ENCODE data around the gene TRAF3.

Gene TRAF3

DNA sequence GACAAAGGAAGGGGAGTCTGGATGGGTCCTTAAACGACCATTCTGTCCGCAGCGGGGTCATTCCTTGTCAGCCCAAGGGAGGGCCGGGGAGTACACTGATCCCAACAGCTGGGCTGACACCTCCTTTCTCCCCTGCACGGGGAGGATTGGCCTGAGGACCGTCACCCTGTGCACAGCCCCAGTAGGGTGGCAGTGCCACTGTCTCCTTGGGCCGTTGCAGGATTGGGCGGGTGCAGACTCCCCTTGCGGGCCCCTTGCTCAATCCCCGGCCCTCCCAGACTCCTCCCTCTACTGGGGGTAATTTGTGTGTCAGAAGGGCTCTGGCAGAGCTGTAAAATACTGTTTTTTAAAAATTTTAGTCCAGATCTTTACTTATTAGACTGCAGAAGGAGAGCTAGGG lies 132.7 kb downstream of the TRAF3 start:
- H3K4me1 ChIP-seq (ENCODE audit: insufficient read depth, low read length), result no peaks in the 10 kb centered on the region
- ATAC-seq (ENCODE audit: insufficient read depth, low read depth), result no peak
- peaks cover 37% of the 10 kb centered on the region for H3K36me3 ChIP-seq (ENCODE audit: insufficient read depth, low read length)
- H3K4me3 ChIP-seq (ENCODE audit: low read depth in 1 of 2, low read length in 2 of 2), result no peak overlapping the region
- TF ChIP-seq, protein P1, sequence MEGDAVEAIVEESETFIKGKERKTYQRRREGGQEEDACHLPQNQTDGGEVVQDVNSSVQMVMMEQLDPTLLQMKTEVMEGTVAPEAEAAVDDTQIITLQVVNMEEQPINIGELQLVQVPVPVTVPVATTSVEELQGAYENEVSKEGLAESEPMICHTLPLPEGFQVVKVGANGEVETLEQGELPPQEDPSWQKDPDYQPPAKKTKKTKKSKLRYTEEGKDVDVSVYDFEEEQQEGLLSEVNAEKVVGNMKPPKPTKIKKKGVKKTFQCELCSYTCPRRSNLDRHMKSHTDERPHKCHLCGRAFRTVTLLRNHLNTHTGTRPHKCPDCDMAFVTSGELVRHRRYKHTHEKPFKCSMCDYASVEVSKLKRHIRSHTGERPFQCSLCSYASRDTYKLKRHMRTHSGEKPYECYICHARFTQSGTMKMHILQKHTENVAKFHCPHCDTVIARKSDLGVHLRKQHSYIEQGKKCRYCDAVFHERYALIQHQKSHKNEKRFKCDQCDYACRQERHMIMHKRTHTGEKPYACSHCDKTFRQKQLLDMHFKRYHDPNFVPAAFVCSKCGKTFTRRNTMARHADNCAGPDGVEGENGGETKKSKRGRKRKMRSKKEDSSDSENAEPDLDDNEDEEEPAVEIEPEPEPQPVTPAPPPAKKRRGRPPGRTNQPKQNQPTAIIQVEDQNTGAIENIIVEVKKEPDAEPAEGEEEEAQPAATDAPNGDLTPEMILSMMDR (IDR thresholded peaks at IDR 0.05; ENCODE audit: borderline replicate concordance, extremely low read depth, low read length, poor library complexity, severe bottlenecking), result no peak
- TF ChIP-seq EZH2 (IDR thresholded peaks at IDR 0.05; ENCODE audit: borderline replicate concordance, low read depth, low read length, severe bottlenecking), result no peak
- H3K9me3 ChIP-seq (ENCODE audit: insufficient read depth, low read length, severe bottlenecking), result no peaks in the 10 kb centered on the region
- peaks cover 16% of the 10 kb centered on the region for H4K20me1 ChIP-seq (ENCODE audit: insufficient read depth, low read length)
- H3K9ac ChIP-seq (ENCODE audit: low read depth, low read length), result no peak overlapping the region
- H3K79me2 ChIP-seq (ENCODE audit: insufficient read depth, low read length), result no peaks in the 10 kb centered on the region
- no peak overlapping the region for H3K27ac ChIP-seq (ENCODE audit: low read length)
- no peak overlapping the region for H2AFZ ChIP-seq (ENCODE audit: low read depth, low read length)
- H3K4me2 ChIP-seq (ENCODE audit: insufficient read depth, low read length), result no peak overlapping the region
- no peak for DNase-seq
- H3K27me3 ChIP-seq (ENCODE audit: insufficient read depth, low read length, poor library complexity), result no peaks in the 10 kb centered on the region

DNA sequence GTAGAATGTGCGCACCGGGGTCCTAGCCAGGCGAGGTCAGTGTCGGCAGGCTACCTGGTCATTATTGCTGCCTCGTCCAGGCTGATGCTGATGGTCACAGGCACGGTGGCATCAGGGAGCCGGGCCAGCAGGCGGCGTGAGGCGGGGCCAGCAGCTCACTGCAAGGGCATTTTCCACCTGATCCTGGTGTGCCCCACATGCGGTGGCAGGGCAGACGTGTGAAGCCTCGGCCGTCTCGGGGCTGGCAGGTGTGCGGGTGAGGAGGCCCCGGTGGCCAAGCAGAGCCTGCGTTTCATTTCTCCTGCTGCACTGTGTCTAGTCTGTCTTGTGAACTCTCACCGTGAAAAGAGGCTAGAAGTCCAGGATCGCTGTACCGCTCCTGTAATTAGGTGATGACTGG lies 133.2 kb downstream of the TRAF3 start:
- Histone ChIP-seq H3K36me3 (ENCODE audit: insufficient read depth, low read length) (peaks cover 32% of the 10 kb centered on the region), H3K9me3 (ENCODE audit: insufficient read depth, low read length, severe bottlenecking) (no peaks in the 10 kb centered on the region), H3K4me2 (ENCODE audit: insufficient read depth, low read length) (no peak overlapping the region), H3K27ac (ENCODE audit: low read length) (no peak overlapping the region), H2AFZ (ENCODE audit: low read depth, low read length) (no peak overlapping the region), H3K4me1 (ENCODE audit: insufficient read depth, low read length) (no peaks in the 10 kb centered on the region), H3K4me3 (ENCODE audit: low read depth in 1 of 2, low read length in 2 of 2) (no peak overlapping the region), H3K79me2 (ENCODE audit: insufficient read depth, low read length) (no peaks in the 10 kb centered on the region), H3K9ac (ENCODE audit: low read depth, low read length) (no peak overlapping the region), H3K27me3 (ENCODE audit: insufficient read depth, low read length, poor library complexity) (no peaks in the 10 kb centered on the region), H4K20me1 (ENCODE audit: insufficient read depth, low read length) (peaks cover 16% of the 10 kb centered on the region)
- DNase-seq (no peak), ATAC-seq (ENCODE audit: insufficient read depth, low read depth) (no peak)
- TF ChIP-seq, protein P1 (IDR thresholded peaks at IDR 0.05; ENCODE audit: borderline replicate concordance, extremely low read depth, low read length, poor library complexity, severe bottlenecking), result no peak
- no peak for TF ChIP-seq EZH2 (IDR thresholded peaks at IDR 0.05; ENCODE audit: borderline replicate concordance, low read depth, low read length, severe bottlenecking)

GRCh38 chr14:102911541-102911951 lies 134.3 kb downstream of the TRAF3 start:
- Histone ChIP-seq H3K9ac (ENCODE audit: low read depth, low read length) (no peak overlapping the region), H3K4me1 (ENCODE audit: insufficient read depth, low read length) (no peaks in the 10 kb centered on the region), H4K20me1 (ENCODE audit: insufficient read depth, low read length) (peaks cover 16% of the 10 kb centered on the region), H3K27ac (ENCODE audit: low read length) (no peak overlapping the region), H2AFZ (ENCODE audit: low read depth, low read length) (no peak overlapping the region), H3K4me3 (ENCODE audit: low read depth in 1 of 2, low read length in 2 of 2) (no peak overlapping the region), H3K9me3 (ENCODE audit: insufficient read depth, low read length, severe bottlenecking) (no peaks in the 10 kb centered on the region), H3K79me2 (ENCODE audit: insufficient read depth, low read length) (no peaks in the 10 kb centered on the region), H3K27me3 (ENCODE audit: insufficient read depth, low read length, poor library complexity) (no peaks in the 10 kb centered on the region), H3K36me3 (ENCODE audit: insufficient read depth, low read length) (peaks cover 23% of the 10 kb centered on the region), H3K4me2 (ENCODE audit: insufficient read depth, low read length) (no peak overlapping the region)
- DNase-seq, result no peak
- no peak for TF ChIP-seq EZH2 (IDR thresholded peaks at IDR 0.05; ENCODE audit: borderline replicate concordance, low read depth, low read length, severe bottlenecking)
- TF ChIP-seq, protein P1 (IDR thresholded peaks at IDR 0.05; ENCODE audit: borderline replicate concordance, extremely low read depth, low read length, poor library complexity, severe bottlenecking), result no peak
- ATAC-seq (ENCODE audit: insufficient read depth, low read depth), result no peak

All from DND-41 (cell line).